Panc1 (cell line): ENCODE measurements around the gene PRRX1. TPM values are rescaled to one million over a fixed set of nuclear protein-coding genes. Genes with fewer than 3 reads are reported as not detected.

Source experiments
- ATAC-seq: fragments of 200-7000 bp; cut with Tn5 transposase; 2 replicates; pipeline ENCODE4 v1.9.1; 2020; ENCODE audit warnings: mild to moderate bottlenecking, moderate library complexity
- BruUV-seq: library from RNA; stranded (reverse); fragments of 400-500 nt; replicated peaks from 2 replicates; lab custom pipeline; 2021; lab: Mats Ljungman, UMichigan
- CTCF ChIA-PET: fragments of 300-600 bp; sonication (Branson Sonifier 250); formaldehyde crosslinking; loops from one replicate; lab custom pipeline; 2022; ENCODE audit warnings: antibody characterized with exemption; lab: Charles Lee
- POLR2A ChIA-PET: fragments of 300-600 bp; sonication (Branson Sonifier 250); formaldehyde crosslinking; loops from one replicate; lab custom pipeline; 2022; ENCODE audit warnings: antibody characterized with exemption; lab: Charles Lee
- DNase-seq: peaks from one replicate; pipeline ENCODE4 v3.0.0-alpha.2; 2010; ENCODE audit warnings: low read depth, low spot score
- H3K27ac ChIP-seq: 2 replicates; pipeline ENCODE4 v1.5.1; 2011; ENCODE audit warnings: mild to moderate bottlenecking, low read length, inconsistent platforms
- H3K27me3 ChIP-seq: fragments of 200-500 bp; sonication (Bioruptor generic); 2 replicates; pipeline ENCODE4 v1.6.0; 2014; ENCODE audit warnings: low read length, inconsistent platforms; ENCODE audit not compliant: control insufficient read depth, insufficient read depth
- H3K36me3 ChIP-seq: fragments of 200-500 bp; sonication (Bioruptor generic); 2 replicates; pipeline ENCODE4 v1.5.1; 2014; ENCODE audit warnings: inconsistent platforms, mild to moderate bottlenecking, low read length, moderate library complexity; ENCODE audit not compliant: control insufficient read depth, insufficient read depth
- H3K4me1 ChIP-seq: 2 replicates; pipeline ENCODE4 v1.5.1; 2011; ENCODE audit warnings: inconsistent platforms, mild to moderate bottlenecking, low read length, moderate library complexity; ENCODE audit not compliant: control insufficient read depth, insufficient read depth
- H3K4me3 ChIP-seq, 2 experiments: 2 replicates each; pipeline ENCODE4 v1.5.1; 2011 to 2012; ENCODE audit warnings: low read depth in 2 of 2, low read length in 2 of 2, mild to moderate bottlenecking in 2 of 2, inconsistent platforms in 1 of 2, moderate library complexity in 1 of 2
- H3K9me3 ChIP-seq: fragments of 200-500 bp; sonication (Bioruptor generic); 2 replicates; pipeline ENCODE4 v1.5.1; 2014; ENCODE audit warnings: low read depth, mild to moderate bottlenecking, inconsistent platforms, low read length, moderate library complexity; ENCODE audit not compliant: control insufficient read depth, insufficient read depth
- POLR2AphosphoS5 ChIP-seq: IDR thresholded peaks from 2 replicates; pipeline ENCODE4 v1.6.1; 2012; ENCODE audit warnings: mild to moderate bottlenecking, low read depth, low read length, moderate library complexity
- REST ChIP-seq, 2 experiments: IDR thresholded peaks; 2 replicates each; pipeline ENCODE4 v1.6.1; 2011 to 2012; ENCODE audit warnings: low read depth in 2 of 2, control low read depth in 1 of 2, low read length in 1 of 2, mild to moderate bottlenecking in 1 of 2, moderate library complexity in 1 of 2; ENCODE audit not compliant: insufficient read depth in 1 of 2
- SIN3A ChIP-seq: IDR thresholded peaks from 2 replicates; pipeline ENCODE4 v1.6.1; 2012; ENCODE audit warnings: low read depth, mild to moderate bottlenecking, low read length, moderate library complexity, borderline replicate concordance; ENCODE audit not compliant: insufficient read depth
- TCF7L2 ChIP-seq: IDR thresholded peaks from 2 replicates; pipeline ENCODE4 v1.6.1; 2011; ENCODE audit warnings: mild to moderate bottlenecking, low read depth, low read length, inconsistent platforms
- in situ Hi-C: cut with HindIII; loops from 2 replicates; pipeline ENCODE4 v1.10.0; 2016; ENCODE audit warnings: low sequenced_read_pairs, low pct_unique_long_range_greater_than_20kb
- intact Hi-C: fragments of 100-400 bp; cut with micrococcal nuclease; formaldehyde crosslinking; loops from one replicate; pipeline ENCODE4 v1.10.0; 2022; ENCODE audit not compliant: unreplicated experiment
- total RNA-seq: library from RNA; stranded (reverse); gene quantifications from one replicate; pipeline ENCODE4 v1.2.1, GENCODE V29; 2021; ENCODE audit not compliant: unreplicated experiment
- TF ChIP-seq, protein P1 (sequence below): fragments of 450-650 bp; IDR thresholded peaks from 2 replicates; pipeline ENCODE4 v1.5.1; 2017; ENCODE audit warnings: mild to moderate bottlenecking

The PRRX1 gene
- total RNA-seq, 1 experiment from 2014 or later: 0.69 TPM

GRCh38 chr1:170730438-170730837 is 66.5 kb downstream of the PRRX1 start:
- no TSS peak for BruUV-seq

GRCh38 chr1:170731566-170732251 is 67.8 kb downstream of the PRRX1 start:
- ATAC-seq (no peak), DNase-seq (no peak)
- no peaks in the 10 kb centered on the region; the same call in 1 of the 2 replicates for H3K27me3 ChIP-seq
- intact Hi-C loops: no loop called here
- in situ Hi-C loops: no loop called here
- no peaks in the 10 kb centered on the region for H3K4me1 ChIP-seq
- BruUV-seq: no TSS peak
- H3K9me3 ChIP-seq: no peaks in the 10 kb centered on the region
- no peaks in the 10 kb centered on the region for H3K36me3 ChIP-seq
- POLR2A ChIA-PET: no interaction called here
- H3K27ac ChIP-seq: no peak overlapping the region
- TF ChIP-seq, protein P1, sequence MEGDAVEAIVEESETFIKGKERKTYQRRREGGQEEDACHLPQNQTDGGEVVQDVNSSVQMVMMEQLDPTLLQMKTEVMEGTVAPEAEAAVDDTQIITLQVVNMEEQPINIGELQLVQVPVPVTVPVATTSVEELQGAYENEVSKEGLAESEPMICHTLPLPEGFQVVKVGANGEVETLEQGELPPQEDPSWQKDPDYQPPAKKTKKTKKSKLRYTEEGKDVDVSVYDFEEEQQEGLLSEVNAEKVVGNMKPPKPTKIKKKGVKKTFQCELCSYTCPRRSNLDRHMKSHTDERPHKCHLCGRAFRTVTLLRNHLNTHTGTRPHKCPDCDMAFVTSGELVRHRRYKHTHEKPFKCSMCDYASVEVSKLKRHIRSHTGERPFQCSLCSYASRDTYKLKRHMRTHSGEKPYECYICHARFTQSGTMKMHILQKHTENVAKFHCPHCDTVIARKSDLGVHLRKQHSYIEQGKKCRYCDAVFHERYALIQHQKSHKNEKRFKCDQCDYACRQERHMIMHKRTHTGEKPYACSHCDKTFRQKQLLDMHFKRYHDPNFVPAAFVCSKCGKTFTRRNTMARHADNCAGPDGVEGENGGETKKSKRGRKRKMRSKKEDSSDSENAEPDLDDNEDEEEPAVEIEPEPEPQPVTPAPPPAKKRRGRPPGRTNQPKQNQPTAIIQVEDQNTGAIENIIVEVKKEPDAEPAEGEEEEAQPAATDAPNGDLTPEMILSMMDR: no peak
- TF ChIP-seq POLR2AphosphoS5: no peak
- no peak for TF ChIP-seq TCF7L2
- TF ChIP-seq SIN3A: no peak
- TF ChIP-seq REST (IDR thresholded peaks at IDR 0.05; ENCODE audit: insufficient read depth in 1 of 2, low read depth in 2 of 2, low read length in 1 of 2): no peak
- CTCF ChIA-PET: no interaction called here
- H3K4me3 ChIP-seq: no peak overlapping the region

More at GRCh38 chr1:170730438-170730837, 66.5 kb downstream of the PRRX1 start:
- no peak overlapping the region for H3K4me3 ChIP-seq
- DNase-seq: no peak
- H3K27me3 ChIP-seq: no peaks in the 10 kb centered on the region; the same call in 1 of the 2 replicates
- in situ Hi-C loops (no loop called here), intact Hi-C loops (no loop called here)
- H3K4me1 ChIP-seq: no peaks in the 10 kb centered on the region
- TF ChIP-seq REST (IDR thresholded peaks at IDR 0.05; ENCODE audit: insufficient read depth in 1 of 2, low read depth in 2 of 2, low read length in 1 of 2) (no peak), SIN3A (no peak), TCF7L2 (no peak), POLR2AphosphoS5 (no peak)
- TF ChIP-seq, protein P1: no peak
- H3K36me3 ChIP-seq: no peaks in the 10 kb centered on the region
- ChIA-PET CTCF (no interaction called here), POLR2A (no interaction called here)
- no peaks in the 10 kb centered on the region for H3K9me3 ChIP-seq
- ATAC-seq: no peak
- H3K27ac ChIP-seq: no peak overlapping the region
